HG02973 (cell line): Measurements from ENCODE around the gene ADGRL2.

Experiments
- ATAC-seq: cut with Tn5 transposase; IDR thresholded peaks from one replicate; pipeline ENCODE4 v1.9.1; 2021; ENCODE audit warnings: moderate library complexity; ENCODE audit not compliant: unreplicated experiment

Gene ADGRL2

DNA sequence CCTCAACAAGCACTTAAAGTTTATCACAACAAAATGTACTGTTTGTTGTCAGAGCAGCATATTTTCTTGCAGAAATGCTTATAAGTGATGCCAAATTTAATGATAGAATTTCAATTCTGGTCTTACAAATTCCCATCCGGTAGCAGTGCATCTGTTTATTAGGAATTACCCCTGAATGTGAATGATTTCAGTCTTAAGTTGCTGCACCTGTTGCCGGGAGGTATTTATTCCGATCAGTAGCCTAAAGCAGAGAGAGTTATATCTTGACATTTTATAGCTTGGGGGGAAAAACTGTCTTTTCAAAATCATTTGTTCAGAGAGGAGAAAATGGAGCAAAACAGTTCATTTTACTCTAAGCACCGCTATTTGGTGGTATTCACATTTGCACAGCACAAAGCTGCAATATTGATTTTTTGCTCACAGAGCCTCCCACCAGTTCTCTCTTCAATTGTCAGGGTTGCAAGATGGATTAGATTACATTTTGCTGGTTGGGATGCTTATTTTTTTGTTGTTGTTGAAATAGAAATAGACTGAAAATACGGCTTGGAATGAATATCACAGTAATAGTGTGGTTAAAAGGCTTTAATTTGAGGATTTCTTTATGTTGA, 98.6 kb downstream of the ADGRL2 start:
- no peak for ATAC-seq

DNA sequence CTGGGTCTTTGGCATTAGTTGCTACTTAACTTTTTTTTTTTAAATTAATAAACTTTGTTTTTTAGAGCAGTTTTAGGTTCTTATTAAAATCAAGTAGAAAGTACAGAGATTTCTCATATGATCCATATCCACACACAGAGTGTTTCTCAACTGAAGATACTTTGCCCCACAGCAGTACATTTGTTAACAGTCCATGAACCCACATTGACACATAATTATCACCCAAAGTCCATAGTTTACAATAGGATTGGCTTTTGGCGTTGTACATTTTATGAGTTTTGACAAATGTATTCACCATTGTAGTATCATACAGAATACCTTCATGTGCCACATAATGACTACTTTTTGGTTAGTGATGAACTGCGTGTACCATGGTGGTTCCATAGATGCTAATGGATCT, 106.8 kb downstream of the ADGRL2 start:
- ATAC-seq: no peak

DNA sequence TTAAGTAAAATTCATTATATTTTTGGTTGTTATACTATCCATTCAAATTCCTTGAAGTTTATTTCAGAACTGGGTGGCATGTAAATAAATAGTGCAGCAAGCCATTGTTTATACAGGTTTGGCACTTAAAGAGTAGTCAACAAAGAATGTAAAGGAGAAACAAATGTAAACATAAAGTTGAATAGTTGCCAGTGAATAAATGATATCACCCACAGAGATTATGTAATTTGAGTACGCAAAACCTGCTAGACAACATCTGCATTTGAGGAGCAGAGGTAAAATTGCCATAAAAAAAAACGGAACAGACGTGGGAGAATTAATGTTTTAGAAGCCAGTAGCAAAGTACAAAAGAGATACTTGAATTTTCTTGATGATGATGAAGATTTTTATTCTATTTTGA, 111.6 kb downstream of the ADGRL2 start:
- ATAC-seq: no peak

DNA sequence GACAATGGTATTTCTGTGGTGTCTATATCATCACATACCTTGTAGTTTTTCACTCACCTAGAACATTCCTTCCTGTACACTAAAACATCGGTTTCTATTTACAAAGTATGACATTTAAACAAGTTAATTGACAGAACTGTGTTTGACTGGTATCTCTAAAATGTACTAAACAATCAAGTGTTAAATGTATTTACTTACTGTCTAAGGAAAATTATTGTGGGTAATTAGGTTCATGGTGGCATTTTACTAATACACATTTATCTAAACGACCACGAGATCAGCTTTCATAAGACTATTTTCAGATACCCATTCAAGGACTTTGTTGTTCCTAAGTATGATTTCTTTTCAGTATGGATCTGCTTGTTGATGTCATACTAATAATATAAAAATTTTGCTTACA, 115.2 kb downstream of the ADGRL2 start:
- no peak for ATAC-seq

DNA sequence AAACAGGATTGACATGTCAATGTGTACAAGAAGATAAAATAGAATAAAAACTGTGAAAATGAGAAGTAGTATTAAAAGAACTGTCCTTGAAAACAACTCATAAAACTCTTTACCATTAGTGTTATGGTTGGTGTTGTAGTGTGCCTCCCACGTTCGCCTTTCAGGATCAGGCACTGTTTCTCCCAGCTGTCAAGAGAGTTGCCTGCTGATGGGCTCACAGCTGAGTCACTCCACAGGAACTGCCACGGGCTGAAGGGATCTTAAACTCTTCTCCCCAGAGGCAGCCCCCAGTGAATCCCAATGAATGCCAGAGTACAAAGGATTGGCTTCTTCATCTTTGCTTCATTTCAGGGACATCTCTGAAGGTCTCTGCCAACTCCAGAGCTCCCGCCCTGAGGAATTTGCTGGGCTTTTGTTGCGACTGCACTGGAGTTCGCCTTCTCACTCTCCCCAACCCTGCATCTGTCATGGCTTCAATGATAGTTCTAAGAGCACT, 119.6 kb downstream of the ADGRL2 start:
- ATAC-seq: no peak

DNA sequence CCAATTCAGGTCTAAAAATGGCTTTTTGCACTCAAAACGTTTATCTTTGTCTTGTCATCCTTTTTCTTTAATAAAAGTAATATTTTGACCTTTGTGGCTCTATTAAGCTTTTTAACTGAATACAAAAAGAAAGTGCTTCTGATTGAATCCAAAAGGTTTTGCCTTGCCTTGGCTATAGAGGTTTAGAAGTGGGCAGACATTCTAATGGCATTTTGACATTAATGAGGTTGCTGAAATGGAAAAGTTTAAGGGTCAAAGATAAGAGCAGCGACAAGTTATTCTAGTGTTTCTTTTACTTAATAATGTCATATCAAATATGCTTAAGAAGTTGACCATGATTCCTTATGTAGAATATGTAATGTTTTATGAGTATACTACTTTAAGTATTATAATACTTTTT, 120.2 kb downstream of the ADGRL2 start:
- ATAC-seq: no peak

DNA sequence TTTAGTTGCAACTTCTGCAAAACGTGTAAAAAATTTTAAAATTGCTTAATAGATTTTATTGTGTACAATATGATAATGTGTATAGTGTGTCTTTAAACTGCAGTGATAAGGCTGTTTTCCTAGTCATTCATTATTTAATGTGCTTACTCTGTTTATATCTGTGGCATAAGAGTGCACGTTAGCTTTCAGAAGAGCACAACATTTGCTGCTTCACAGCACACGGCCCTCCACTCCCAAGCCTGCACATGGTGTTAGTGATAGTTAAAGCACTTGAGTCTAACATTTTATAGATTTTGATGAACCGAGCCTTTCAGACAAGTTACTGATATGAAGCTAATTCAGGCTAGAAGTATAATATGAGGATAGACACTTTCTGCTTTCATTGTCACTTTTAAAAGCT, 120.6 kb downstream of the ADGRL2 start:
- no peak for ATAC-seq

DNA sequence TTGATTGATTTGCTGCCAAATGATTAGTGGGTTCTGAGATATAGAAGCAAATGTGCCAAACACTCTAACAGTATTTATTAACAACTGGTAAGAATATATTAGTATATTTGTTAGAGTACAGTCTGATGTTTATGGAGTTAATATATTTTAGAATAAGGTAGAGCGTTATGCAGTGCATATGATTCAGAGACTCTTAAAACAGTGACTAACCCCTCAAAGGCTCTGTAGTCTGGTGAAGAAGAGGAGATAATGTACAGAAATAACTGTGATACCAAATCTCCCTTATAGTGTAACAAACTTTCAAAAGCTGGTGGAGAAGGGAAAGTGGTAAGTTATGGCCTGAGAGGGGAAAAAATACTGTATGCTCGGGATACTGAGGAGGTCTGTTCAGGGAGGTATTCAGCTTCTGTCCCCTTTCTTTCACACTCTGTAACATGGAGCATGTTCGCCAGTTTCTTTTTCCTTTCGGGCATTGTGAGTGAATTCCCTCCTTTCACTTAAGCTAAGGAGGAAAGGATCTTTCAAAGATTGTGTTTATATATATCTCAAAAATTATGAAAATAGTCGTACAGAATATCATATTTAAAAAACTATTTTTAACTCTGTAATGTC, 121.2 kb downstream of the ADGRL2 start:
- no peak for ATAC-seq

DNA sequence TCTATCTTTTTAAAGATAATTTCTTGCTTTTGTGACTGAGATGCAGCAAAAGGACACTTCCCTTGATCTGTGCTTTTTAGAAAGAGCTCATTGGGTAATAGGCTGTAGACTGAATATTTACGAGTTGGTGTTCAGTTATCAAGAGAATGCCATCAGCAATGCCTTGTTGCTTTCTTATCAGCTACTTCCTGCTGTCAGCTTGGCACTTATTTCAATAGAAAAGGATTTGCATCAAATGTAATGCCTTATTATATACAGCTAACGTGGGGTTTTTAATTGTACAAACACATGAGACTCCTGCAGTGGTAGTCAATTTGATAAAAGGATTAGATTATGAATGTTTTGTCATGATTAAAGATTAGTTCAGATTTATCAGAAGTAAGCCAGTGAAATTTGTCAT, 122.2 kb downstream of the ADGRL2 start:
- ATAC-seq: no peak

DNA sequence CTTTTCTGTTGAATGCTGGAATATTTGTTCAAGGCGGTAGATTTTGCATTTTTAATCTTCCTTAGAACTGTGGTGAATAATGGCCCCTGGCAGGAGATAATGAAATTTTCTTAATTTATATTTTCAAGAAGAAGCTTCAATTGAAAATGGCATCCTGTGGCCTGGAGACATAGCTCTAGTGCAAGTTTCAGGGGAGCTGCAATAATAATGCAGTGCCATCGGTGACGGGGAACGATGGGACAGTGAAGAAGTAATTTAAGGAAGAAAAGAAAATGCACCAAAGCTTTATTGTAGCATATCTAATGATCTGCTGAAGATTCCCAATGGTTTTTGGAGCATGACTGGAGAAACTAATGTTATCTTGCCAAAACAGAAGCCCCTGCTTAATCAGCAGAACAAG, 128.4 kb downstream of the ADGRL2 start:
- ATAC-seq: no peak

DNA sequence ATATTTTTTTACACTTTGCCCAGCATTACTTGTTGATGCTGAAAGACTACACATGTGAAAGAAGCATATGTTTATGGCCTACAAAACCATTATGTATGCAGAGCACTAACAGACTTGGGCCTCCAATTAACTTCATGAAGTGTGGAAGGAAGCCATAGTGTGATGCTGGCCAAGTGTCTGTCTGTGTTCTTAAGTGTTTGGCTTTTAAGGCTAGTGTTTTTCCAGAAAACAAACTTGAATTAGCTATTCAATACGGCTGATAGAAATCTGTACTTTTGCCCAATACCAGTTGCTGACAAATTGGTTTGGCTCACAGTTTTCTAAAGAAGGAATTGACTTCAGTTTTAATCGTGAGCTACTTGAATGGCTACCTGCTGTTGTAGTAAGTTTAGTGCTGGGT, 136.1 kb downstream of the ADGRL2 start:
- no peak for ATAC-seq

DNA sequence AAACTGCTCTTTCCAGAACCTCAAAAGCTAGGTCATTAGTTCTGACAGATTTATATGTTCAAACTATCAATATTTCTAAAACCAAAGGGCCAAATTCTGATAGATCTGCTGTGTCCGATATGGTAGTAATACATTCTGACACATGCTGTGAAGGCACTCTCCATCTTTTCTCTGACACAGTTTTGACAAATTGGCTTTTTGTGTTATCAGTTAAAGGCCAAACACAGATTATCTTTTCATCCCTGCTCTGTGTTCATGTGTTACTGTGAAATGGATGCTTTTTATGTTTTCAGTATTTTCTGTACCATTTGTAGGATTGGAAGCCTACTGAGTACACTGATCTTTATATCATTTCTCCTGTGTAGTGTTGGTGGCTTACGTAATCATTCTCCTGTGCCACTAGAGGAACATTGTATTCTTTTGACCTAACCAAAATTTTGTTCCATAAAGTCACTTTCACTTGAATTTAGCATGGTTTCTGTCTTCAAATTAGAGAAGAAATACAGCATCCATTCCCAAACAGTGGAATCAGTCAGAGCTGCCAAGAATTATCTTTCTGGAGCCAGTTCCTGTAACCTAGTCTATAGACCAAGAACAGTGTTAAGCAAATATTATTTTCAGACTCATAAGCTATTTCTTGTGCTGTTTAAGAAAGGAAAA, 137.2 kb downstream of the ADGRL2 start:
- ATAC-seq: no peak

DNA sequence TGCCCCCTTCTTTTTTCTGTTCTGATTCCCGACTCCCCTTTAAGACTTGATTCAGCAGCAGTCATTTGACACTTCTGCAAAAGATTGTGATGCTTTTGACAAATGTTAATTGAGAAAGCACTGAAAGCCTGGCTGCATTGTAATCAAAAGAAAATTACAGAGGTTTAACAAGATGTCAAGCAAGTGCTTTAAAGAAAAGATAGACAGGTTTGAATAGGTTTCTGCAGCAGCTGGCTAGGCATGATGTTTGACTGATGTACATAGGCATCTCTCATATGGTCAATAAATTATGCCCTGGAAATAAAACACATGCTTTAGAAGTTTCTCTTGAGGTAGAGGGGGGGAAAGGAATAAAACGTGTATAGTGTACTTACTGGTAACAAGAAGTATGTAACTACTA, 147.8 kb downstream of the ADGRL2 start:
- ATAC-seq: no peak

DNA sequence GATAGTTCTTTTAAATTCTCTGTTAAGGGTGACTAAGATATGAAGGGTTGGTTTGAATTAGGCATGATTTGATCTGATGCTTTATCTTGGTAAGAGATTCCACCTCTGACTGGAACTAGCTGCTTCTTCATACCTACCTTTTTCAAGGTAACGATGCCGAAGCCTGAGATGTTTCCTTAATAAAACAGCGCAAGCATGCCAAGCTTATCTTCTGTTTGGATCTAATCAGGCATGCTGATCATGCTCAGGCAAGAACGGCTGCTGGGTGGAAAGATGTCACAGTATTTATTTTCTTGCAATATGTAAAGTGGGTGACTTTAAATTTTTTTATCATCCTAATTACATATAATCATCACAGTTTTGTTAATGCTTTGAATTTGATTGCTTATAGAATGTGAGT, 148.7 kb downstream of the ADGRL2 start:
- no peak for ATAC-seq

DNA sequence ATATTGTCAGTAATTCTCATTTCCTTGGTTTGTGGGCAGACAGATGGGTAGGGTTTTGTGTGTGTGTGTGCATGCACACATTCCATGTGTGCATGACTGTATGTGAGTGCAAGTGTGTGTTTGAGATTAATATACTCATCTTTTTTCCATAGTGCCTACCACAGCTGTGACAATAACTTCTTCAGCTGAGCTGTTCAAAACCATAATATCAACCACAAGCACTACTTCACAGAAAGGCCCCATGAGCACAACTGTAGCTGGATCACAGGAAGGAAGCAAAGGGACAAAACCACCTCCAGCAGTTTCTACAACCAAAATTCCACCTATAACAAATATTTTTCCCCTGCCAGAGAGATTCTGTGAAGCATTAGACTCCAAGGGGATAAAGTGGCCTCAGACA, 149.3 kb downstream of the ADGRL2 start:
- no peak for ATAC-seq

DNA sequence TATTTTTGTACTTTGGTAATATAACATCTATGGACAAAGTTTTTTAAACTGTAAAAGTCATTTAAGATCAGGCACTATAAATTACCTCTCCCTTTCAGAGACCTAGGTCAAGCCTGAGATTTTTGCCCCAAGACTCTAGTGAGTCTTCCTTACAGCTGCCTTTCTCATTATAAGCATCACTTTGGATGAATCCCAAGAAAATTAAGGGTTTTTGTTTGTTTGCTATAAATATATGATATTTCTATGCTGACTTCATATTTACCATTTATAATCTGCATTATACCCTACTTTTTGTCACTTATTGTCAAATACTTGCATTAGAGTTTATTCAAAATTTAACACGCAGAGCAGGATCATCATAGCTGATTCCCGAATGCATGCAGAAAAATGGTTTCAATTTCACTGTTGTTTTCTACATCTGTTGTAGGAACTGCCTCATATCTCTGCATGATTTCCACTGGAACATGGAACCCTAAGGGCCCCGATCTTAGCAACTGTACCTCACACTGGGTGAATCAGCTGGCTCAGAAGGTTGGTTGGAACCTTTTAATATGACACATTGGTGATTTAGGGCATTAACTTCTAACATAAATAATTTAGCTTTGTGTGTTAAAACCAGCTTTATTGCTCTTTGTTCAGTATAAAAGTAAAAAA, 150.0 kb downstream of the ADGRL2 start:
- ATAC-seq: no peak

DNA sequence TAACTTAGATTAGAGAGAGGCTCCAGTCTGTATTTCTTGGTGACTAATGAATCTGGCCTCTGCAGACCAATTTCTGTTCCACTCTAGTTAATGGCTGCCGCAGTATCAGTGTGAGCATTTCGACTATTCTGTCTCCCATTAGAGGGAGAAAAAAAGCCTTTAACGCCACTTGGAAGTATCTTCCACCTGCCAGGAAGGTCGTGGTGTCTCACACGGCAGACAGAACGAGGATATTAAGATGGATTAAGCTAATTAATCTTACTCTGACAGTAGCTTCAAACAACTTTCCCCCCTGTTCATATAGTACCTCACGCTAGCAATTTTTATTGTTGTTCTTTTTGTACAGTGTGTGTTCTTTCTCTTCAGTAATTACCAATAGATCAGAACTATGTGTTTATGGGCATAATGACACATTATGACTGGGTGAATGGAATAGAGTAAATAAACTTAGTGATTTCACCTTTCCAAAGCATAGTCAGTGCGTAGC, 153.8 kb downstream of the ADGRL2 start:
- ATAC-seq: no peak

DNA sequence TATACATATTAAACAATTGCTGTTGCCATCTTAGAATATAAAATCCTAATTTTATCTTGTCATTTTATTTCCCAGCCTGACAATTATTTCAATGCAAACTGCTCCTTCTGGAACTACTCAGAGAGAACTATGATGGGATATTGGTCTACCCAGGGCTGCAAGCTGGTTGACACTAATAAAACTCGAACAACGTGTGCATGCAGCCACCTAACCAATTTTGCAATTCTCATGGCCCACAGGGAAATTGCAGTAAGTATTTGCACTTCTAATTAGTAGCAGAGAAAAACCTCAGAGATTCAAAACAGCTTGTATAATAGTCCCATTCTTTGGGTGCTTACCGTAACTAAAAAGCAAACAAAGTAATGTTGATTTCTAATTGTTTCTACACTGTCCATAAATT, 167.2 kb downstream of the ADGRL2 start:
- no peak for ATAC-seq

DNA sequence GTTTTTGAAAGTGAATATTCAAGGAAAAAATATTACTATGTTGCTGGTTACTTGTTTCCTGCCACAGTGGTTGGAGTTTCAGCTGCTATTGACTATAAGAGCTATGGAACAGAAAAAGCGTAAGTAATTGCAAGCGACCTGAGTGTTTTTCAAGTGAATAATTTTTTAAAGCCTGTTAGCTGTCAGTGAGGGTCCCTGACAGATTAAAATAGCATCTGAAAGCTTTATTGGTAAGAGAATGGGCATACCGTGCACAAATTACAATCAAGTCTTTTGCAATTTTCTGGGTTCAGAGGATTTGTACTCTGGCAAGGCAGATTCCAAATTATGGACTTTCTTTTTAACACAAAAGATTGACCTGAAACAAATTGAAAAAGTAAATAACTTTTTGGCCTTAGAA, 169.7 kb downstream of the ADGRL2 start:
- no peak for ATAC-seq

DNA sequence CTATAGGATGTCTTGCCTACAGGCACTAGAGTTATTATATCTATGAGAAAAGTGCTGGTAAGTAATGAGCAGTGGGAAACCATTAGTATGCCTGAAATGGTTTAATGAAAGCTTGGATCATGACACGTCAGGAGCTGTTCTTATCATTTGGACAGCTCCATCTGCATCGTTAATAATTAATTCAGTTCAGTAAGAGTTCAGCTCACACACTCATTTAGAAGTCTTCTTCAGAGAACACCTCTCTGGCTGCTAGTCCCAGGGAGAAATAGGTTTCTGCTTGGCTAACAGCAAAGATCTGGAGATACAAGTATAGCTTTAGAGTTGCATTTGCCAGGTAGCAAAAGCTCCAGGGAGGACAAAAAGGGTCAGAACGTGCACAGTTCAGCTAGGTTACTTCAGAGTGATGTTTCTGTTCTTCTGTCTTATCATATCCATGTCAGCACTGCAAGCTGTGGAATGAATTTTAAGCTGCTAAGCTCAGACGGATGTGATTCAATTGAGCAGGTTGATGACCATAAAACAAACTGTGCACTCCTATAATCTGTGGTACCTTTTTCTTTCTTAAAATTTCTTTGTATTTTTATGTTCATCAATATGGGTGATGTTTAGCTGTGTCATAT, 173.6 kb downstream of the ADGRL2 start:
- ATAC-seq: no peak

DNA sequence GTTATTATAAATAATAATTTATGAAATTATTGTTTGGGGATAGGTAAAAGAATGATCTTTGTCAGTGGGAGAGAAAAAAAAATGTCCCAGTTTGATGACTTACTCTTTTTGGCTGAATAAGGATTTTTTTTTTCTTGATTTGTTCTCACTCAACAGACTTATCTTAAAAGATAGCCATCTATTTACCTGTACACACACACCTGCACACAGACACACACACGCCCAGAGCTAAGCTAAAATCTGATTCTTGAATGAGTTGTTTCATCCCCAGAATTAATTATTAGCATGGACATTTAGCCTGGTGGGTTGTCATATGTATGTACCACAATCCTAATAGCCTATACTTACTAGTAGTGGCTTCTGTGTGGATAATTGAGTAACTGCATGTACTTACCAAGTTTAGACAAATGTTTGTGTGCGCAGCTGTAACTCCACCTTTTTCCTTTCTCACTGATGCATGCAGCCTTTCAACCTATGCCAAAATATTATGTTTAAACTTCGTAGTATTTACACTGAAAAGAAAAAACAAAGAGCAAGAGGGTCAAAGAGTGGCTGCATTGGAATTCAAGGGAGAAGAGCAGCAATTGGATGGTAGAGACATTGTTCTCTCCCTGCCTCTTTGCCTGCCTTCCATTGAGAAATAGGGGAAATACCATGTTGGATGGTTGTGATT, 174.3 kb downstream of the ADGRL2 start:
- no peak for ATAC-seq
